Endothelial cell of umbilical vein (primary cell): ENCODE data around the gene METTL13. TPM values are rescaled to one million over a fixed set of nuclear protein-coding genes. Genes with fewer than 3 reads are reported as not detected.

Experiments
- BruUV-seq: library from RNA; stranded (reverse); fragments of 400-500 nt; replicated peaks from 2 replicates; lab custom pipeline; 2021; lab: Mats Ljungman, UMichigan
- CTCF ChIA-PET: fragments of 300-600, 350-600 bp; sonication (Branson Sonifier 250); formaldehyde crosslinking; loops from one replicate; lab custom pipeline; 2021; ENCODE audit warnings: antibody characterized with exemption, inconsistent platforms; lab: Charles Lee
- POLR2A ChIA-PET: fragments of 300-600, 350-600 bp; sonication (Branson Sonifier 250); formaldehyde crosslinking; loops from one replicate; lab custom pipeline; 2021; ENCODE audit warnings: antibody characterized with exemption, inconsistent platforms; lab: Charles Lee
- DNase-seq: peaks from one replicate; pipeline ENCODE4 v3.0.0-alpha.2; 2011; ENCODE audit warnings: low read depth, low spot score
- FAIRE-seq: peaks from 2 replicates; lab custom pipeline; 2011; peaks lifted over from hg19 to GRCh38; lab: Jason Lieb, UNC
- H2AFZ ChIP-seq: 2 replicates; pipeline ENCODE4 v1.6.0; 2012; ENCODE audit warnings: low read depth, low read length, control low read depth, inconsistent platforms
- H3K27ac ChIP-seq: 2 replicates; pipeline ENCODE4 v1.5.1; 2011; ENCODE audit warnings: low read depth, mild to moderate bottlenecking, control low read depth, low read length, moderate library complexity; ENCODE audit not compliant: insufficient read depth
- H3K27me3 ChIP-seq, 2 experiments: 2 replicates each; pipeline versions ENCODE4 v1.6.0 to v1.6.1; 2011; ENCODE audit warnings: low read length in 2 of 2, mixed read lengths in 1 of 2; ENCODE audit not compliant: control insufficient read depth in 2 of 2, insufficient read depth in 2 of 2
- H3K36me3 ChIP-seq, 2 experiments: 2 replicates in 1 of 2; 3 replicates in 1 of 2; pipeline ENCODE4 v1.5.1; 2011; ENCODE audit warnings: low read length in 2 of 2, mild to moderate bottlenecking in 1 of 2, moderate library complexity in 1 of 2; ENCODE audit not compliant: control insufficient read depth in 2 of 2, insufficient read depth in 2 of 2; ENCODE audit errors: extremely low read depth in 1 of 2
- H3K4me1 ChIP-seq: 3 replicates; pipeline ENCODE4 v1.5.1; 2011; ENCODE audit warnings: mild to moderate bottlenecking, low read length; ENCODE audit not compliant: control insufficient read depth, insufficient read depth; ENCODE audit errors: extremely low read depth
- H3K4me2 ChIP-seq: 2 replicates; pipeline ENCODE4 v1.6.1; 2011; ENCODE audit warnings: low read length, control low read depth, mixed read lengths; ENCODE audit not compliant: insufficient read depth
- H3K4me3 ChIP-seq, 3 experiments: fragments of 200-600 bp in 1 of 3; sonication (generic), shearing (Covaris generic) in 1 of 3; replicated peaks in 1 of 3; 2 replicates each; pipeline ENCODE4 v1.5.1; 2011 to 2016; ENCODE audit warnings: control low read depth in 3 of 3, low read length in 3 of 3, mild to moderate bottlenecking in 2 of 3, inconsistent platforms in 1 of 3, low read depth in 1 of 3, moderate library complexity in 1 of 3; ENCODE audit not compliant: insufficient read depth in 1 of 3
- H3K79me2 ChIP-seq: 2 replicates; pipeline ENCODE4 v1.6.0; 2012; ENCODE audit warnings: low read length, inconsistent platforms; ENCODE audit not compliant: control insufficient read depth, insufficient read depth
- H3K9ac ChIP-seq: replicated peaks from 2 replicates; pipeline ENCODE3; 2011; ENCODE audit warnings: low read length, control low read depth; ENCODE audit not compliant: insufficient read depth; ENCODE audit errors: extremely low read depth
- H3K9me1 ChIP-seq: replicated peaks from 3 replicates; pipeline ENCODE4 v1.6.0; 2011; ENCODE audit warnings: mild to moderate bottlenecking, low read length; ENCODE audit not compliant: control insufficient read depth, insufficient read depth; ENCODE audit errors: extremely low read depth
- H3K9me3 ChIP-seq: replicated peaks from 2 replicates; pipeline ENCODE4 v1.5.1; 2012; ENCODE audit warnings: low read length, inconsistent platforms; ENCODE audit not compliant: control insufficient read depth, insufficient read depth
- H4K20me1 ChIP-seq: replicated peaks from 2 replicates; pipeline ENCODE3; 2011; ENCODE audit warnings: mild to moderate bottlenecking, low read length; ENCODE audit not compliant: control insufficient read depth, insufficient read depth; ENCODE audit errors: extremely low read depth
- EZH2 ChIP-seq: IDR thresholded peaks from 2 replicates; pipeline ENCODE4 v1.6.1; 2012; ENCODE audit warnings: borderline replicate concordance, low read depth, mild to moderate bottlenecking, moderate library complexity, low read length, inconsistent platforms; ENCODE audit not compliant: severe bottlenecking
- FOS ChIP-seq: IDR thresholded peaks from 2 replicates; pipeline ENCODE4 v1.6.1; 2011; ENCODE audit warnings: mild to moderate bottlenecking, low read length, moderate library complexity, borderline replicate concordance; ENCODE audit not compliant: insufficient read depth
- GATA2 ChIP-seq: IDR thresholded peaks from 2 replicates; pipeline ENCODE4 v1.7.0; 2011; ENCODE audit warnings: low read depth, mild to moderate bottlenecking, moderate library complexity, mixed read lengths, low read length; ENCODE audit not compliant: insufficient read length, insufficient read depth
- JUN ChIP-seq: IDR thresholded peaks from 2 replicates; pipeline ENCODE4 v1.6.1; 2011; ENCODE audit warnings: borderline replicate concordance, low read depth; ENCODE audit not compliant: insufficient read length, insufficient read depth
- MYC ChIP-seq: IDR thresholded peaks from one replicate; pipeline ENCODE4 v1.6.1; 2011; ENCODE audit warnings: mild to moderate bottlenecking, low read depth, low read length
- POLR2A ChIP-seq: IDR thresholded peaks from 2 replicates; pipeline ENCODE4 v1.6.1; 2012; ENCODE audit warnings: low read depth, mild to moderate bottlenecking, control low read depth, low read length
- POLR2AphosphoS5 ChIP-seq: IDR thresholded peaks from 2 replicates; pipeline ENCODE4 v1.6.1; 2012; ENCODE audit warnings: low read depth, mild to moderate bottlenecking, control low read depth, low read length, moderate library complexity; ENCODE audit not compliant: insufficient read depth
- dilution Hi-C: fragments of 300-500 bp; cut with MboI; formaldehyde crosslinking; loops from one replicate; pipeline ENCODE4 v1.15.0; 2019; ENCODE audit warnings: low sequenced_read_pairs; ENCODE audit not compliant: extremely low pct_ligation_motif_present
- intact Hi-C: fragments of 100-400 bp; cut with micrococcal nuclease; formaldehyde crosslinking; loops from one replicate; pipeline ENCODE4 v1.10.0; 2022
- polyA plus RNA-seq, 4 experiments: library from polyadenylated mRNA; depleted of rRNA in 3 of 4; stranded (reverse) in 3 of 4; unstranded in 1 of 4; fragments of >200 nt; gene quantifications; 2 replicates each; pipeline versions ENCODE4 v1.2.1 to v1.2.3, GENCODE V29; 2011 to 2012; ENCODE audit warnings: missing spikeins in 1 of 4
- total RNA-seq: library from RNA; stranded (reverse); gene quantifications from 2 replicates; pipeline ENCODE4 v1.2.3, GENCODE V29; 2021
- TF ChIP-seq, protein P1 (sequence below), 2 donors: IDR thresholded peaks; 1 replicate in 1 of 2; 2 replicates in 1 of 2; pipeline ENCODE4 v1.5.1; 2011; ENCODE audit warnings: low read length in 2 of 2, mild to moderate bottlenecking in 2 of 2, moderate library complexity in 2 of 2, control low read depth in 1 of 2, inconsistent platforms in 1 of 2, low read depth in 1 of 2; ENCODE audit not compliant: insufficient read depth in 1 of 2; ENCODE audit errors: extremely low read depth in 1 of 2
- TF ChIP-seq, protein P2 (sequence below): IDR thresholded peaks from 2 replicates; pipeline ENCODE4 v1.6.1; 2011; ENCODE audit not compliant: insufficient read depth, insufficient read length

METTL13 gene
- total and polyA plus RNA-seq, 2 donors (not counting 3 experiments of a cell fraction or from before 2014, with no cell fraction given) = 21.2 to 26.5 TPM

DNA sequence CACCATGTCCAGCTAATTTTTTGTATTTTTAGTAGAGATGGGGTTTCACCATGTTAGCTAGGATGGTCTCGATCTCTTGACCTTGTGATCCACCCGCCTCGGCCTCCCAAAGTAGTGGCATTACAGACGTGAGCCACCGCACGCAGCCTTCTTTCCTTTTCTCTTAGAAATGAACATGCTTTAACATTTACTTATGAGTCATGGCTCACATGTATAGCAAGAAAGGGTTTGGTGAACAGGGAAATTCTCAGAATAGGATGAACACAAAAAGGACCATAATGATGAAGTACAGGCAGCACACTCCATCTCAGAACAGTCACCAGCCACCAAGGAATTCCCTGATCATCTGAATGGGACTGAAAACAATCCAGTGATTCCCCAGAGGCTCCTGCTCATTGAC lies 30.2 kb upstream of the METTL13 start:
- dilution Hi-C loops (no loop called here), intact Hi-C loops (no loop called here)
- ChIA-PET CTCF (interaction anchor here (1.2 kb wide), 1 partner anchor 9 kb away, joined by 12 read pairs; no protein-coding TSS in a partner anchor), POLR2A (no interaction called here)
- DNase-seq (no peak), FAIRE-seq (no peak)
- Histone ChIP-seq H4K20me1 (no peaks in the 10 kb centered on the region), H3K9me1 (no peaks in the 10 kb centered on the region), H3K27ac (no peak overlapping the region), H3K4me2 (no peak overlapping the region), H3K9me3 (no peaks in the 10 kb centered on the region), H3K79me2 (no peaks in the 10 kb centered on the region), H3K27me3 (peaks cover 0 to 3% of the 10 kb centered on the region in 2 experiments), H2AFZ (no peak overlapping the region), H3K9ac (no peak overlapping the region), H3K4me3 (no peak overlapping the region), H3K4me1 (no peaks in the 10 kb centered on the region), H3K36me3 (no peaks in the 10 kb centered on the region)
- BruUV-seq = no TSS peak
- TF ChIP-seq POLR2A = no peak
- no peak for TF ChIP-seq GATA2
- no peak for TF ChIP-seq FOS
- no peak for TF ChIP-seq POLR2AphosphoS5
- TF ChIP-seq, protein P1, sequence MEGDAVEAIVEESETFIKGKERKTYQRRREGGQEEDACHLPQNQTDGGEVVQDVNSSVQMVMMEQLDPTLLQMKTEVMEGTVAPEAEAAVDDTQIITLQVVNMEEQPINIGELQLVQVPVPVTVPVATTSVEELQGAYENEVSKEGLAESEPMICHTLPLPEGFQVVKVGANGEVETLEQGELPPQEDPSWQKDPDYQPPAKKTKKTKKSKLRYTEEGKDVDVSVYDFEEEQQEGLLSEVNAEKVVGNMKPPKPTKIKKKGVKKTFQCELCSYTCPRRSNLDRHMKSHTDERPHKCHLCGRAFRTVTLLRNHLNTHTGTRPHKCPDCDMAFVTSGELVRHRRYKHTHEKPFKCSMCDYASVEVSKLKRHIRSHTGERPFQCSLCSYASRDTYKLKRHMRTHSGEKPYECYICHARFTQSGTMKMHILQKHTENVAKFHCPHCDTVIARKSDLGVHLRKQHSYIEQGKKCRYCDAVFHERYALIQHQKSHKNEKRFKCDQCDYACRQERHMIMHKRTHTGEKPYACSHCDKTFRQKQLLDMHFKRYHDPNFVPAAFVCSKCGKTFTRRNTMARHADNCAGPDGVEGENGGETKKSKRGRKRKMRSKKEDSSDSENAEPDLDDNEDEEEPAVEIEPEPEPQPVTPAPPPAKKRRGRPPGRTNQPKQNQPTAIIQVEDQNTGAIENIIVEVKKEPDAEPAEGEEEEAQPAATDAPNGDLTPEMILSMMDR (IDR thresholded peaks at IDR 0.05; ENCODE audit: extremely low read depth in 1 of 2, insufficient read depth in 1 of 2, low read depth in 1 of 2, low read length in 2 of 2) = no peak
- no peak for TF ChIP-seq JUN
- no peak for TF ChIP-seq EZH2
- no peak for TF ChIP-seq MYC
- TF ChIP-seq, protein P2, sequence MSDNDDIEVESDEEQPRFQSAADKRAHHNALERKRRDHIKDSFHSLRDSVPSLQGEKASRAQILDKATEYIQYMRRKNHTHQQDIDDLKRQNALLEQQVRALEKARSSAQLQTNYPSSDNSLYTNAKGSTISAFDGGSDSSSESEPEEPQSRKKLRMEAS = no peak
